K562 (cell line): ENCODE data around the gene NTN4. TPM values are rescaled to one million over a fixed set of nuclear protein-coding genes. Genes with fewer than 3 reads are reported as not detected.

Source experiments
- ATAC-seq: fragments of 200-7000 bp; cut with Tn5 transposase; 3 replicates; pipeline ENCODE4 v1.9.1; 2020; ENCODE audit warnings: moderate library complexity
- BruUV-seq: library from RNA; stranded (reverse); fragments of 400-500 nt; replicated peaks from 2 replicates; lab custom pipeline; 2021; lab: Mats Ljungman, UMichigan
- CTCF ChIA-PET: fragments of 300-600 bp; formaldehyde crosslinking; extraction: SDS; loops from one replicate; lab custom pipeline; 2021; ENCODE audit warnings: low intra/inter-chr PET ratio; lab: Yijun Ruan, JAX
- POLR2A ChIA-PET: fragments of 300-600, 350-650 bp; sonication (Branson Sonifier 250); formaldehyde crosslinking; extraction: SDS; loops from one replicate; lab custom pipeline; 2021; ENCODE audit warnings: antibody characterized with exemption, inconsistent platforms; lab: Yijun Ruan, JAX
- DNase-seq, 4 experiments: peaks; one replicate each; pipeline versions ENCODE4 v3.0.0 to v3.0.0-alpha.2; 2011 to 2018; ENCODE audit warnings: low spot score in 3 of 4, mixed read lengths in 3 of 4; ENCODE audit errors: extremely low read depth in 1 of 4
- FAIRE-seq: peaks from 2 replicates; lab custom pipeline; 2011; peaks lifted over from hg19 to GRCh38; lab: Jason Lieb, UNC
- H2AFZ ChIP-seq: 2 replicates; pipeline ENCODE4 v1.6.0; 2011; ENCODE audit warnings: low read depth, low read length, control low read depth, inconsistent platforms
- H3K27ac ChIP-seq: fragments of 200-600 bp; 3 replicates; pipeline ENCODE4 v1.8.0; 2011; ENCODE audit warnings: low read depth, mild to moderate bottlenecking, control low read depth, inconsistent platforms, low read length, moderate library complexity, mixed read lengths; ENCODE audit errors: extremely low read depth
- H3K27me3 ChIP-seq, 2 experiments: fragments of 300-600 bp in 1 of 2; 2 replicates in 1 of 2; 3 replicates in 1 of 2; pipeline versions ENCODE4 v1.6.0 to v1.8.0; 2011; ENCODE audit warnings: inconsistent platforms in 2 of 2, low read length in 2 of 2, mild to moderate bottlenecking in 1 of 2, mixed read lengths in 1 of 2, moderate library complexity in 1 of 2; ENCODE audit not compliant: control insufficient read depth in 2 of 2, insufficient read depth in 2 of 2
- H3K36me3 ChIP-seq: fragments of 300-600 bp; 3 replicates; pipeline ENCODE4 v1.8.0; 2011; ENCODE audit warnings: mild to moderate bottlenecking, low read length, inconsistent platforms; ENCODE audit not compliant: control insufficient read depth, insufficient read depth
- H3K4me1 ChIP-seq, 2 experiments: fragments of 200-600 bp in 1 of 2; replicated peaks in 1 of 2; 2 replicates in 1 of 2; 3 replicates in 1 of 2; pipeline versions ENCODE4 v1.5.1 to v1.8.0; 2011; ENCODE audit warnings: inconsistent platforms in 2 of 2, low read length in 2 of 2, mild to moderate bottlenecking in 1 of 2, mixed read lengths in 1 of 2, moderate library complexity in 1 of 2; ENCODE audit not compliant: control insufficient read depth in 2 of 2, insufficient read depth in 2 of 2
- H3K4me2 ChIP-seq: 2 replicates; pipeline ENCODE4 v1.6.1; 2011; ENCODE audit warnings: low read length, control low read depth, inconsistent platforms, mixed read lengths; ENCODE audit not compliant: insufficient read depth
- H3K4me3 ChIP-seq: fragments of 200-600 bp; sonication (generic), shearing (Covaris generic); 2 replicates; pipeline ENCODE4 v1.5.1; 2016; ENCODE audit warnings: control low read depth, inconsistent platforms
- H3K79me2 ChIP-seq: fragments of 200-600 bp; 3 replicates; pipeline ENCODE4 v1.8.0; 2011; ENCODE audit warnings: low read length, inconsistent platforms; ENCODE audit not compliant: control insufficient read depth, insufficient read depth
- H3K9ac ChIP-seq, 2 experiments: 2 replicates each; pipeline versions ENCODE4 v1.6.0 to v1.6.1; 2011; ENCODE audit warnings: low read depth in 2 of 2, low read length in 2 of 2, control low read depth in 1 of 2, inconsistent platforms in 1 of 2, mild to moderate bottlenecking in 1 of 2, mixed read lengths in 1 of 2; ENCODE audit not compliant: insufficient read depth in 1 of 2
- H3K9me1 ChIP-seq: one replicate; pipeline ENCODE4 v1.6.0; 2011; ENCODE audit warnings: inconsistent platforms, mild to moderate bottlenecking, low read length, moderate library complexity; ENCODE audit not compliant: control insufficient read depth, insufficient read depth
- H3K9me3 ChIP-seq: replicated peaks from 2 replicates; pipeline ENCODE4 v1.5.1; 2011; ENCODE audit warnings: low read depth, low read length, inconsistent platforms; ENCODE audit not compliant: control insufficient read depth, insufficient read depth
- H4K20me1 ChIP-seq: replicated peaks from 2 replicates; pipeline ENCODE4 v1.6.1; 2011; ENCODE audit warnings: low read length, inconsistent platforms, mixed read lengths; ENCODE audit not compliant: control insufficient read depth, insufficient read depth
- BRCA1 ChIP-seq, 2 experiments: fragments of 450-650 bp in 1 of 2; sonication (generic) in 1 of 2; formaldehyde crosslinking in 1 of 2; IDR thresholded peaks; 2 replicates each; pipeline versions ENCODE4 v1.5.0 to v1.6.1; 2017 to 2020; ENCODE audit warnings: mild to moderate bottlenecking in 1 of 2, missing genetic modification reagents in 1 of 2
- C11orf30 ChIP-seq: fragments of 450-650 bp; IDR thresholded peaks from 2 replicates; pipeline ENCODE4 v1.6.1; 2016; ENCODE audit warnings: low read depth, mild to moderate bottlenecking
- CAMTA2 ChIP-seq: fragments of 250-450 bp; sonication (Bioruptor Pico); conservative IDR thresholded peaks from 2 replicates; pipeline ENCODE4 v1.5.1; 2022
- CEBPB ChIP-seq: fragments of 450-650 bp; IDR thresholded peaks from 2 replicates; pipeline ENCODE4 v1.6.1; 2016; ENCODE audit warnings: missing genetic modification characterization, missing compliant biosample characterization
- CREB5 ChIP-seq: fragments of 250-450 bp; sonication (Bioruptor Pico); IDR thresholded peaks from 2 replicates; pipeline ENCODE4 v1.5.0; 2020; ENCODE audit warnings: mild to moderate bottlenecking
- CTBP1 ChIP-seq: fragments of 450-650 bp; IDR thresholded peaks from 2 replicates; pipeline ENCODE4 v1.6.1; 2016; ENCODE audit warnings: borderline replicate concordance
- ELF2 ChIP-seq: fragments of 250-450 bp; sonication (Bioruptor Pico); IDR thresholded peaks from 2 replicates; pipeline ENCODE4 v1.5.0; 2021; ENCODE audit warnings: mild to moderate bottlenecking
- FOXJ2 ChIP-seq: fragments of 200-800 bp; sonication (Bioruptor generic); IDR thresholded peaks from 2 replicates; pipeline ENCODE4 v1.6.1; 2016; ENCODE audit warnings: missing genetic modification characterization, missing compliant biosample characterization
- GABPB1 ChIP-seq: sonication (generic); formaldehyde crosslinking; IDR thresholded peaks from 2 replicates; pipeline ENCODE4 v1.8.0; 2022; ENCODE audit warnings: mild to moderate bottlenecking, missing genetic modification reagents
- HDGF ChIP-seq: fragments of 450-650 bp; IDR thresholded peaks from 2 replicates; pipeline ENCODE4 v1.6.1; 2016
- KLF13 ChIP-seq: fragments of 450-650 bp; IDR thresholded peaks from 2 replicates; pipeline ENCODE4 v1.6.1; 2016; ENCODE audit warnings: missing genetic modification characterization, low read depth, mild to moderate bottlenecking, missing compliant biosample characterization, moderate library complexity, borderline replicate concordance
- PHB ChIP-seq: fragments of 250-450 bp; sonication (Bioruptor Pico); IDR thresholded peaks from 2 replicates; pipeline ENCODE4 v1.5.0; 2021
- SIRT6 ChIP-seq: IDR thresholded peaks from one replicate; pipeline ENCODE4 v1.6.1; 2012; ENCODE audit warnings: low read depth, mild to moderate bottlenecking, control low read depth, inconsistent platforms, low read length, moderate library complexity
- SIX5 ChIP-seq, 2 experiments: IDR thresholded peaks; 2 replicates each; pipeline ENCODE4 v1.6.1; 2011; ENCODE audit warnings: low read length in 2 of 2, borderline replicate concordance in 1 of 2, low read depth in 1 of 2, mild to moderate bottlenecking in 1 of 2, moderate library complexity in 1 of 2; ENCODE audit not compliant: insufficient read depth in 1 of 2
- ZEB2 ChIP-seq: fragments of 450-650 bp; IDR thresholded peaks from 2 replicates; pipeline ENCODE4 v1.6.1; 2016
- ZNF316 ChIP-seq: fragments of 450-650 bp; IDR thresholded peaks from 2 replicates; pipeline ENCODE4 v1.6.1; 2016
- WGBS: fragments of 100-300 bp; shearing (Covaris generic); methylation state at CpG from one replicate; pipeline ENCODE4 v1.1.6; 2016; ENCODE audit warnings: low coverage, mixed read lengths; ENCODE audit not compliant: insufficient coverage; ENCODE audit errors: missing lambda C conversion rate; 5-methylcytosine and 5-hydroxymethylcytosine counted together
- in situ Hi-C: fragments of 300-500 bp; cut with MboI; formaldehyde crosslinking; loops from 4 replicates; pipeline ENCODE4 v1.15.0; 2018; ENCODE audit warnings: inconsistent platforms, mixed read lengths
- intact Hi-C: fragments of 100-400 bp; cut with micrococcal nuclease; formaldehyde crosslinking; loops from 2 replicates; pipeline ENCODE4 v1.14.2; 2022
- polyA plus RNA-seq, 8 experiments: library from polyadenylated mRNA; depleted of rRNA in 4 of 8; stranded (reverse) in 5 of 8; unstranded in 3 of 8; fragments of >200 nt; fragmentation: Nextera tagmentation in 2 of 8; fragmentation: Illumina TruSeq in 1 of 8; extraction: Ambion mirVana in 2 of 8; extraction: Trizol in 1 of 8; gene quantifications; 2 replicates each; pipeline versions ENCODE4 v1.2.1 to v1.2.3, GENCODE V29; 2011 to 2014; ENCODE audit warnings: inconsistent platforms in 1 of 8, missing spikeins in 1 of 8
- total RNA-seq, 7 experiments: library from RNA; depleted of rRNA in 6 of 7; stranded (reverse); fragments of >200 nt in 6 of 7; fragmentation: Illumina TruSeq in 2 of 7; extraction: Trizol in 2 of 7; gene quantifications; 2 replicates each; pipeline versions ENCODE4 v1.2.1 to v1.2.3, GENCODE V29; 2011 to 2021; ENCODE audit warnings: low replicate concordance in 1 of 7
- TF ChIP-seq, protein P1 (sequence below): fragments of 450-650 bp; conservative IDR thresholded peaks from 2 replicates; pipeline ENCODE4 v1.6.1; 2016; ENCODE audit warnings: missing genetic modification characterization, low read depth, mild to moderate bottlenecking, missing compliant biosample characterization, moderate library complexity
- TF ChIP-seq, protein P2 (sequence below), 2 experiments: fragments of 250-450 bp in 1 of 2; fragments of 450-650 bp in 1 of 2; sonication (Bioruptor Pico) in 1 of 2; IDR thresholded peaks; 2 replicates each; pipeline versions ENCODE4 v1.6.1 to v1.8.0; 2016 to 2021; ENCODE audit warnings: mild to moderate bottlenecking in 2 of 2, moderate library complexity in 2 of 2, missing compliant biosample characterization in 1 of 2, missing genetic modification characterization in 1 of 2
- TF ChIP-seq, protein P3 (sequence below): fragments of 450-650 bp; formaldehyde crosslinking; IDR thresholded peaks from 2 replicates; pipeline ENCODE4 v1.4.0; 2022; ENCODE audit warnings: missing genetic modification characterization

Gene NTN4
- total and polyA plus RNA-seq, 9 of the 15 experiments (the other 6 are each of a cell fraction or from before 2014, with no cell fraction given), result 0.13 TPM; not detected in 8

- no peaks in the 10 kb centered on the region for H4K20me1 ChIP-seq
- intact Hi-C loops, result no loop called here
- no peaks in the 10 kb centered on the region for H3K79me2 ChIP-seq
- TF ChIP-seq FOXJ2, result no peak
- no peak for TF ChIP-seq SIX5 (IDR thresholded peaks at IDR 0.05; ENCODE audit: borderline replicate concordance in 1 of 2, insufficient read depth in 1 of 2, low read depth in 1 of 2, low read length in 2 of 2)
- no peak for TF ChIP-seq CTBP1
- TF ChIP-seq C11orf30, result no peak
- TF ChIP-seq ELF2 (CRISPR knock-in tag), result no peak
- TF ChIP-seq, protein P1, sequence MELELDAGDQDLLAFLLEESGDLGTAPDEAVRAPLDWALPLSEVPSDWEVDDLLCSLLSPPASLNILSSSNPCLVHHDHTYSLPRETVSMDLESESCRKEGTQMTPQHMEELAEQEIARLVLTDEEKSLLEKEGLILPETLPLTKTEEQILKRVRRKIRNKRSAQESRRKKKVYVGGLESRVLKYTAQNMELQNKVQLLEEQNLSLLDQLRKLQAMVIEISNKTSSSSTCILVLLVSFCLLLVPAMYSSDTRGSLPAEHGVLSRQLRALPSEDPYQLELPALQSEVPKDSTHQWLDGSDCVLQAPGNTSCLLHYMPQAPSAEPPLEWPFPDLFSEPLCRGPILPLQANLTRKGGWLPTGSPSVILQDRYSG (tag), result no peak
- TF ChIP-seq BRCA1 (IDR thresholded peaks at IDR 0.05), result no peak
- TF ChIP-seq BRCA1 (CRISPR knock-in tag; IDR thresholded peaks at IDR 0.05), result no peak
- TF ChIP-seq CREB5, result no peak
- TF ChIP-seq PHB (CRISPR knock-in tag), result no peak
- TF ChIP-seq GABPB1 (CRISPR knock-in tag), result no peak
- TF ChIP-seq HDGF, result no peak
- no peak for TF ChIP-seq ZEB2
- TF ChIP-seq ZNF316, result no peak
- TF ChIP-seq, protein P2, sequence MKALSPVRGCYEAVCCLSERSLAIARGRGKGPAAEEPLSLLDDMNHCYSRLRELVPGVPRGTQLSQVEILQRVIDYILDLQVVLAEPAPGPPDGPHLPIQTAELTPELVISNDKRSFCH (CRISPR knock-in tag; IDR thresholded peaks at IDR 0.05), result no peak
- TF ChIP-seq, protein P2 (tag; IDR thresholded peaks at IDR 0.05), result no peak
- TF ChIP-seq, protein P3, sequence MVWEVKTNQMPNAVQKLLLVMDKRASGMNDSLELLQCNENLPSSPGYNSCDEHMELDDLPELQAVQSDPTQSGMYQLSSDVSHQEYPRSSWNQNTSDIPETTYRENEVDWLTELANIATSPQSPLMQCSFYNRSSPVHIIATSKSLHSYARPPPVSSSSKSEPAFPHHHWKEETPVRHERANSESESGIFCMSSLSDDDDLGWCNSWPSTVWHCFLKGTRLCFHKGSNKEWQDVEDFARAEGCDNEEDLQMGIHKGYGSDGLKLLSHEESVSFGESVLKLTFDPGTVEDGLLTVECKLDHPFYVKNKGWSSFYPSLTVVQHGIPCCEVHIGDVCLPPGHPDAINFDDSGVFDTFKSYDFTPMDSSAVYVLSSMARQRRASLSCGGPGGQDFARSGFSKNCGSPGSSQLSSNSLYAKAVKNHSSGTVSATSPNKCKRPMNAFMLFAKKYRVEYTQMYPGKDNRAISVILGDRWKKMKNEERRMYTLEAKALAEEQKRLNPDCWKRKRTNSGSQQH, result no peak
- TF ChIP-seq CAMTA2 (CRISPR knock-in tag), result no peak
- TF ChIP-seq KLF13 (tag), result no peak
- no peak for TF ChIP-seq SIRT6
- TF ChIP-seq CEBPB (tag), result no peak
- 2% methylated on average over 7 of the region's 7 CpGs for WGBS
- no peak overlapping the region for H3K4me2 ChIP-seq
- H3K9me3 ChIP-seq, result no peaks in the 10 kb centered on the region
- DNase-seq (no peak), FAIRE-seq (no peak), ATAC-seq (no peak)
- H2AFZ ChIP-seq, result no peak overlapping the region
- ChIA-PET CTCF (no interaction called here), POLR2A (no interaction called here)
- no peaks in the 10 kb centered on the region for H3K36me3 ChIP-seq
- peaks cover 0 to 5% of the 10 kb centered on the region in 2 experiments; a peak in 2 of 5 replicates for H3K27me3 ChIP-seq
- H3K9ac ChIP-seq, result no peak overlapping the region
- H3K27ac ChIP-seq, result no peak overlapping the region
- BruUV-seq, result no TSS peak
- in situ Hi-C loops, result loop anchor here (25.0 kb wide), 1 partner anchor 899 kb away; no protein-coding TSS in a partner anchor
- no peaks in the 10 kb centered on the region for H3K9me1 ChIP-seq
- no peaks in the 10 kb centered on the region; a peak in 1 of 5 replicates for H3K4me1 ChIP-seq
- no peak overlapping the region for H3K4me3 ChIP-seq
Observed at GRCh38 chr12:95613021-95613420, 177.5 kb downstream of the NTN4 start.
